MM.1S (cell line): ENCODE measurements around the gene PTK7.
"Not testable (repeated sequence)": the region's sequence is repeated elsewhere in the genome, so short reads cannot be mapped to it uniquely, and the experiment has no call there.

Experiments
- DNase-seq: peaks from one replicate; pipeline ENCODE4 v3.0.0-alpha.2; 2015
- H2AFZ ChIP-seq: fragments of 300-600 bp; sonication (generic); 2 replicates; pipeline ENCODE4 v1.6.0; 2016; ENCODE audit warnings: antibody characterized with exemption, low read length
- H3F3A ChIP-seq: fragments of 300-600 bp; sonication (generic); 2 replicates; pipeline ENCODE4 v1.6.1; 2016; ENCODE audit warnings: mild to moderate bottlenecking, antibody characterized with exemption, low read length, moderate library complexity, mixed read lengths; ENCODE audit not compliant: insufficient read depth
- H3K27ac ChIP-seq: fragments of 300-600 bp; sonication (generic); 2 replicates; pipeline ENCODE4 v1.5.1; 2016; ENCODE audit warnings: mild to moderate bottlenecking, low read length
- H3K27me3 ChIP-seq: fragments of 300-600 bp; sonication (generic); replicated peaks from 2 replicates; pipeline ENCODE4 v1.6.0; 2016; ENCODE audit warnings: low read length; ENCODE audit not compliant: insufficient read depth
- H3K36me3 ChIP-seq: fragments of 300-600 bp; sonication (generic); replicated peaks from 2 replicates; pipeline ENCODE4 v1.6.1; 2016; ENCODE audit warnings: mild to moderate bottlenecking, low read length, mixed read lengths; ENCODE audit not compliant: insufficient read depth
- H3K4me1 ChIP-seq: fragments of 300-600 bp; sonication (generic); 2 replicates; pipeline ENCODE4 v1.6.1; 2016; ENCODE audit warnings: low read length, mixed read lengths
- H3K4me2 ChIP-seq: fragments of 300-600 bp; sonication (generic); 2 replicates; pipeline ENCODE4 v1.6.0; 2016; ENCODE audit warnings: low read depth, low read length
- H3K4me3 ChIP-seq: fragments of 300-600 bp; sonication (generic); 2 replicates; pipeline ENCODE4 v1.5.1; 2016; ENCODE audit warnings: low read length, mixed read lengths
- H3K79me2 ChIP-seq: fragments of 300-600 bp; sonication (generic); 2 replicates; pipeline ENCODE4 v1.6.1; 2016; ENCODE audit warnings: mixed run types, low read length, mixed read lengths
- H3K9ac ChIP-seq: fragments of 300-600 bp; sonication (generic); 2 replicates; pipeline ENCODE4 v1.6.1; 2016; ENCODE audit warnings: low read length, mixed read lengths
- H3K9me2 ChIP-seq: fragments of 300-600 bp; sonication (generic); replicated peaks from 2 replicates; pipeline ENCODE4 v1.6.1; 2016; ENCODE audit warnings: mild to moderate bottlenecking, low read length, mixed read lengths; ENCODE audit not compliant: insufficient read depth
- H3K9me3 ChIP-seq: fragments of 300-600 bp; sonication (generic); replicated peaks from 2 replicates; pipeline ENCODE4 v1.6.1; 2016; ENCODE audit warnings: mild to moderate bottlenecking, low read length, mixed read lengths; ENCODE audit not compliant: insufficient read depth
- H4K20me1 ChIP-seq: fragments of 300-600 bp; sonication (generic); 2 replicates; pipeline ENCODE4 v1.6.1; 2016; ENCODE audit warnings: mild to moderate bottlenecking, low read length, moderate library complexity, mixed read lengths; ENCODE audit not compliant: insufficient read depth
- EZH2 ChIP-seq: fragments of 300-600 bp; sonication (generic); optimal IDR thresholded peaks from 2 replicates; pipeline ENCODE3; 2017; ENCODE audit warnings: low read depth, mild to moderate bottlenecking, antibody characterized with exemption, low read length, mixed read lengths
- EZH2phosphoT487 ChIP-seq: fragments of 300-600 bp; sonication (generic); IDR thresholded peaks from 2 replicates; pipeline ENCODE4 v1.6.1; 2018; ENCODE audit warnings: antibody characterized with exemption, low read length
- TF ChIP-seq, protein P1 (sequence below): fragments of 300-600 bp; sonication (generic); IDR thresholded peaks from 2 replicates; pipeline ENCODE4 v1.5.1; 2016; ENCODE audit warnings: antibody characterized with exemption, low read length, mixed read lengths

Gene PTK7

DNA sequence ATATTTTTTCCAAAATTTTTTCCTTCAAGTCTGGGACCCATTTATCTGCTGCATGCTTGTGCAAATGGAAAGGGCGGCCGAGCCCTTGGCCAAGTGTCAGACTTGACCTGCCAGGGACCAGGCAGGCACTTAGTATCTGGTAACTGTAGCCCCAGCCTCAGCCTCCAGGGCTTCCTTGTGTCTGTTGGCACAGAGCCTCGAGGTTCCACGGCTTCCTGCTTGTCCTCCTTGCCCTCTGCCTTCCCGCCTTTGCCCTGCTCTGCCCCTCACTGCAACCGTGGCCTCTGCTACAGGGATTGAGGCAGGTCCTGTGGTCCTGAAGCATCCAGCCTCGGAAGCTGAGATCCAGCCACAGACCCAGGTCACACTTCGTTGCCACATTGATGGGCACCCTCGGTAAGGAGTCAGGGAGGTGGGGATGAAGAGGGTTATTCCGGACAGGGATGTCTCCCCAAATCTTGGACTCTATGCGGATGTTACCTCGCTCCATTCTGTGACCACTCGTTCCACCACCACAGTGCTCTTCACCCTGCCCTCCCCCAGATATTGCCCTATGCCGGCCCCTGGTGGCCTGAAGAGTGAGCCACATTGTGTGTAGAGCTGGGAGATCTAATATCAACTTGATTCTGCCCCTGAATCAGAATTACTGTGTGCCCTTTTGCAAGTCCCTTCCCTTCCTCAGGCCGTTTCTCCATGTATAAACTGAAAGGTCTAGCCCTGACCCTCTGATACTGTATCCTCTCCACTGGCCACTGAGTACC, 53.5 kb downstream of the PTK7 start:
- no peaks in the 10 kb centered on the region for H4K20me1 ChIP-seq
- no peak overlapping the region for H3K4me3 ChIP-seq
- no peaks in the 10 kb centered on the region for H3F3A ChIP-seq
- no peak overlapping the region for H3K27ac ChIP-seq
- H3K79me2 ChIP-seq, result no peaks in the 10 kb centered on the region
- no peaks in the 10 kb centered on the region for H3K36me3 ChIP-seq
- no peaks in the 10 kb centered on the region for H3K9me2 ChIP-seq
- H3K27me3 ChIP-seq, result peaks cover 15% of the 10 kb centered on the region
- H3K9ac ChIP-seq, result no peak overlapping the region
- DNase-seq, result no peak
- TF ChIP-seq EZH2phosphoT487 (no peak), EZH2 (no peak)
- TF ChIP-seq, protein P1, sequence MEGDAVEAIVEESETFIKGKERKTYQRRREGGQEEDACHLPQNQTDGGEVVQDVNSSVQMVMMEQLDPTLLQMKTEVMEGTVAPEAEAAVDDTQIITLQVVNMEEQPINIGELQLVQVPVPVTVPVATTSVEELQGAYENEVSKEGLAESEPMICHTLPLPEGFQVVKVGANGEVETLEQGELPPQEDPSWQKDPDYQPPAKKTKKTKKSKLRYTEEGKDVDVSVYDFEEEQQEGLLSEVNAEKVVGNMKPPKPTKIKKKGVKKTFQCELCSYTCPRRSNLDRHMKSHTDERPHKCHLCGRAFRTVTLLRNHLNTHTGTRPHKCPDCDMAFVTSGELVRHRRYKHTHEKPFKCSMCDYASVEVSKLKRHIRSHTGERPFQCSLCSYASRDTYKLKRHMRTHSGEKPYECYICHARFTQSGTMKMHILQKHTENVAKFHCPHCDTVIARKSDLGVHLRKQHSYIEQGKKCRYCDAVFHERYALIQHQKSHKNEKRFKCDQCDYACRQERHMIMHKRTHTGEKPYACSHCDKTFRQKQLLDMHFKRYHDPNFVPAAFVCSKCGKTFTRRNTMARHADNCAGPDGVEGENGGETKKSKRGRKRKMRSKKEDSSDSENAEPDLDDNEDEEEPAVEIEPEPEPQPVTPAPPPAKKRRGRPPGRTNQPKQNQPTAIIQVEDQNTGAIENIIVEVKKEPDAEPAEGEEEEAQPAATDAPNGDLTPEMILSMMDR, result peak; percentile 38
- no peaks in the 10 kb centered on the region for H3K4me1 ChIP-seq
- no peaks in the 10 kb centered on the region for H3K9me3 ChIP-seq
- no peak overlapping the region for H2AFZ ChIP-seq
- no peak overlapping the region for H3K4me2 ChIP-seq

DNA sequence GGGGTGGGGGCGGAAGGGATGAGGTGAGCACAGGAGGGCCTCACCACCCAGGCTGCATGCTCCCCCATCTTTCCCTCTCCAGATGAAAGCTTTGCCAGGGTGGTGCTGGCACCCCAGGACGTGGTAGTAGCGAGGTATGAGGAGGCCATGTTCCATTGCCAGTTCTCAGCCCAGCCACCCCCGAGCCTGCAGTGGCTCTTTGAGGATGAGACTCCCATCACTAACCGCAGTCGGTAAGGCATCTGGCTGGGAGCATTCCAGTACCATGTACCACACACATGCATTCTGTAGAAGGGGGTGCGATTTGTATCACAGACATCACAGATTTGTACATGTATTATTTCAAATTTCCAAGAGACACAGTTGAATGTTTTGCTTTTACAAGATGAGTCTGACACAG, 54.3 kb downstream of the PTK7 start:
- no peak overlapping the region for H3K27ac ChIP-seq
- TF ChIP-seq, protein P1, result no peak
- TF ChIP-seq EZH2phosphoT487 (no peak), EZH2 (no peak)
- H3K36me3 ChIP-seq, result no peaks in the 10 kb centered on the region
- H3K4me1 ChIP-seq, result no peaks in the 10 kb centered on the region
- H3F3A ChIP-seq, result no peaks in the 10 kb centered on the region
- no peak overlapping the region for H3K4me2 ChIP-seq
- no peak overlapping the region for H3K9ac ChIP-seq
- no peaks in the 10 kb centered on the region for H4K20me1 ChIP-seq
- H3K9me3 ChIP-seq, result no peaks in the 10 kb centered on the region
- H3K79me2 ChIP-seq, result no peaks in the 10 kb centered on the region
- no peaks in the 10 kb centered on the region for H3K9me2 ChIP-seq
- no peak for DNase-seq
- H3K27me3 ChIP-seq, result peaks cover 15% of the 10 kb centered on the region; the same call in 1 of the 2 replicates
- H2AFZ ChIP-seq, result no peak overlapping the region
- no peak overlapping the region for H3K4me3 ChIP-seq

- H3K9me2 ChIP-seq, H3K79me2 ChIP-seq, H3K27ac ChIP-seq, H3F3A ChIP-seq, H3K9me3 ChIP-seq, H3K9ac ChIP-seq, H3K36me3 ChIP-seq, H4K20me1 ChIP-seq, H3K4me3 ChIP-seq, H3K4me2 ChIP-seq, H3K4me1 ChIP-seq, DNase-seq, H2AFZ ChIP-seq: not testable (repeated sequence)
- peaks cover 15% of the 10 kb centered on the region; the same call in 1 of the 2 replicates for H3K27me3 ChIP-seq
Observed at GRCh38 chr6:43131379-43131778, 55.3 kb downstream of the PTK7 start.

GRCh38 chr6:43138267-43138666, 62.2 kb downstream of the PTK7 start:
- Histone ChIP-seq H3F3A (no peaks in the 10 kb centered on the region), H3K4me2 (no peak overlapping the region), H3K4me3 (no peak overlapping the region), H3K4me1 (no peaks in the 10 kb centered on the region), H3K9ac (no peak overlapping the region), H3K27me3 (no peaks in the 10 kb centered on the region), H3K9me2 (no peaks in the 10 kb centered on the region), H3K9me3 (no peaks in the 10 kb centered on the region), H2AFZ (no peak overlapping the region), H4K20me1 (no peaks in the 10 kb centered on the region), H3K79me2 (no peaks in the 10 kb centered on the region), H3K27ac (no peak overlapping the region), H3K36me3 (no peaks in the 10 kb centered on the region)
- TF ChIP-seq EZH2, result no peak
- TF ChIP-seq, protein P1, result no peak
- no peak for DNase-seq

- not testable (repeated sequence) for H3K9ac ChIP-seq, DNase-seq, H4K20me1 ChIP-seq, H3K79me2 ChIP-seq, H3K9me2 ChIP-seq, H3K27me3 ChIP-seq, H3K27ac ChIP-seq, H3K4me1 ChIP-seq, H2AFZ ChIP-seq, H3F3A ChIP-seq, H3K4me2 ChIP-seq, H3K36me3 ChIP-seq, H3K4me3 ChIP-seq, H3K9me3 ChIP-seq
Observed at GRCh38 chr6:43139973-43140372, 63.9 kb downstream of the PTK7 start.
